Transverse colon (tissue), 4 donors: ENCODE measurements around the gene TUT1. TPM values are rescaled to one million over a fixed set of nuclear protein-coding genes. Genes with fewer than 3 reads are reported as not detected.
"Not testable (repeated sequence)": the region's sequence is repeated elsewhere in the genome, so short reads cannot be mapped to it uniquely, and the experiment has no call there.

Source experiments
- DNase-seq: peaks from one replicate; pipeline ENCODE4 v3.0.0-alpha.2; 2019
- H3K27ac ChIP-seq, 4 donors: fragments of 200-600 bp; sonication (generic); 2 replicates each; pipeline ENCODE4 v1.5.1; 2016 to 2018; ENCODE audit warnings: inconsistent platforms in 4 of 4
- H3K27me3 ChIP-seq: fragments of 200-600 bp; sonication (generic); 2 replicates; pipeline ENCODE4 v1.5.1; 2017; ENCODE audit warnings: inconsistent platforms
- H3K36me3 ChIP-seq, 4 donors: fragments of 200-600 bp; sonication (generic); 2 replicates each; pipeline ENCODE4 v1.5.1; 2017 to 2019; ENCODE audit warnings: inconsistent platforms in 4 of 4
- H3K4me1 ChIP-seq, 4 donors: fragments of 200-600 bp; sonication (generic); 2 replicates each; pipeline ENCODE4 v1.5.1; 2017 to 2020; ENCODE audit warnings: inconsistent platforms in 4 of 4
- H3K4me3 ChIP-seq, 4 donors: fragments of 200-600 bp; sonication (generic); 1 replicate in 1 of 4; 2 replicates in 3 of 4; pipeline versions ENCODE4 v1.5.1 to v1.6.1; 2017 to 2019; ENCODE audit warnings: inconsistent platforms in 4 of 4
- H3K9me3 ChIP-seq, 2 donors: fragments of 200-600 bp; sonication (generic); 2 replicates each; pipeline ENCODE4 v1.5.1; 2017 to 2019; ENCODE audit warnings: inconsistent platforms in 2 of 2
- EP300 ChIP-seq: sonication (generic); formaldehyde crosslinking; IDR thresholded peaks from one replicate; pipeline ENCODE4 v1.6.1; 2017; ENCODE audit warnings: antibody characterized with exemption, low read depth
- POLR2A ChIP-seq: fragments of 450-650 bp; IDR thresholded peaks from one replicate; pipeline ENCODE4 v1.6.1; 2016; ENCODE audit warnings: antibody characterized with exemption, mild to moderate bottlenecking, moderate library complexity
- POLR2AphosphoS5 ChIP-seq, 3 donors: sonication (generic); formaldehyde crosslinking; IDR thresholded peaks; one replicate each; pipeline ENCODE4 v1.6.1; 2016; ENCODE audit warnings: antibody characterized with exemption in 3 of 3
- WGBS, 2 donors: methylation state at CpG; one replicate each; pipeline ENCODE4 v1.1.5; 2018; ENCODE audit warnings: low coverage in 1 of 2; 5-methylcytosine and 5-hydroxymethylcytosine counted together
- in situ Hi-C, 4 donors: fragments of 200-750 bp; cut with MboI; loops; one replicate each; pipeline versions ENCODE4 v1.15.0 to v1.15.1; 2017; ENCODE audit warnings: low sequenced_read_pairs in 3 of 4, low pct_ligation_motif_present in 1 of 4, low pct_unique_long_range_greater_than_20kb in 1 of 4
- intact Hi-C: fragments of 100-400 bp; cut with DNase I; formaldehyde crosslinking; loops from one replicate; pipeline ENCODE4 v1.15.1; 2023; ENCODE audit warnings: low total_unique reads
- total RNA-seq, 4 donors: library from RNA; depleted of rRNA; stranded (reverse); fragments of >200 nt; gene quantifications; one replicate each; pipeline ENCODE4 v1.1.0, GENCODE V29; 2016
- TF ChIP-seq, protein P1 (sequence below), 5 experiments: fragments of 200-600 bp in 3 of 5; fragments of 450-650 bp in 2 of 5; sonication (generic) in 3 of 5; IDR thresholded peaks; 1 replicate in 2 of 5; 2 replicates in 3 of 5; pipeline ENCODE4 v1.5.1; 2016 to 2017; ENCODE audit warnings: antibody characterized with exemption in 5 of 5, inconsistent platforms in 3 of 5, mild to moderate bottlenecking in 2 of 5, moderate library complexity in 1 of 5

The TUT1 gene
- total RNA-seq, 4 donors from 2014 or later, result 6.0 to 12.4 (median 9.8) TPM

DNA sequence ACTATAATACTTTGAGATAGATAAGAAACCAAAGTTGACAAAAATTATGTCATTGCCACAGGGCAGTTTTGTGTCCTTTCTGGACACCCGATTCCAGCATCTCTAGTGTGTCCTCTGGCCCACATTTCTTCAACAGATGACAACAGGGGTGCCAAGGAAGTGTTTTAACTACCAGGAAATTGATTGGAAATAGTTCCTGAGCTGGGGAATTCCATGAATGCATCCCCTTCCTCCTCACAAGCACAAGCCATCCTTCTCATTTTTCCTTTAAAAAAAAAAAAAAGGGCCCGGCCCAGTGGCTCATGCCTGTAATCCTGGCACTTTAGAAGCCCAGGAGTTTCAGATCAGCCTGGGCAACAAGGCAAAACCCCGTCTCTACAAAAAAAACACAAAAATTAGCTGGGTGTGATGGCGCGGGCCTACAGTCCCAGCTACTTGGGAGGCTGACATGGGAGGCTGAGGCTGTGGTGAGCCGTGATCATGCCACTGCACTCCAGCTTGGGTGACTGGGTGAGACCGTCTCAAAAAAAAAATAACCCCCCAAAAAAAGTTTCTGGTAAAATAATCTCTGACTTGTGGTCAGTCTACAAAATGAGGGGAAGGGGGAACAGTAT is 31.3 kb upstream of the TUT1 start:
- Histone ChIP-seq H3K4me1 (peaks cover 12 to 17% (median 14%) of the 10 kb centered on the region in 4 donors), H3K27me3 (no peaks in the 10 kb centered on the region), H3K4me3 (peak overlapping the region in 3 of 4 donors; percentile 52 to 82 (median 54)), H3K9me3 (no peaks in the 10 kb centered on the region), H3K36me3 (peaks cover 0 to 19% (median 5%) of the 10 kb centered on the region in 4 donors), H3K27ac (peak overlapping the region; percentile 88 to 96 (median 90))
- in situ Hi-C loops (no loop called here), intact Hi-C loops (no loop called here)
- no peak for DNase-seq
- 87 to 94% methylated on average over 7 of the region's 7 CpGs for WGBS, 2 donors
- TF ChIP-seq POLR2A (no peak), EP300 (no peak), POLR2AphosphoS5 (IDR thresholded peaks at IDR 0.05) (no peak)
- TF ChIP-seq, protein P1, sequence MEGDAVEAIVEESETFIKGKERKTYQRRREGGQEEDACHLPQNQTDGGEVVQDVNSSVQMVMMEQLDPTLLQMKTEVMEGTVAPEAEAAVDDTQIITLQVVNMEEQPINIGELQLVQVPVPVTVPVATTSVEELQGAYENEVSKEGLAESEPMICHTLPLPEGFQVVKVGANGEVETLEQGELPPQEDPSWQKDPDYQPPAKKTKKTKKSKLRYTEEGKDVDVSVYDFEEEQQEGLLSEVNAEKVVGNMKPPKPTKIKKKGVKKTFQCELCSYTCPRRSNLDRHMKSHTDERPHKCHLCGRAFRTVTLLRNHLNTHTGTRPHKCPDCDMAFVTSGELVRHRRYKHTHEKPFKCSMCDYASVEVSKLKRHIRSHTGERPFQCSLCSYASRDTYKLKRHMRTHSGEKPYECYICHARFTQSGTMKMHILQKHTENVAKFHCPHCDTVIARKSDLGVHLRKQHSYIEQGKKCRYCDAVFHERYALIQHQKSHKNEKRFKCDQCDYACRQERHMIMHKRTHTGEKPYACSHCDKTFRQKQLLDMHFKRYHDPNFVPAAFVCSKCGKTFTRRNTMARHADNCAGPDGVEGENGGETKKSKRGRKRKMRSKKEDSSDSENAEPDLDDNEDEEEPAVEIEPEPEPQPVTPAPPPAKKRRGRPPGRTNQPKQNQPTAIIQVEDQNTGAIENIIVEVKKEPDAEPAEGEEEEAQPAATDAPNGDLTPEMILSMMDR (IDR thresholded peaks at IDR 0.05), result no peak

DNA sequence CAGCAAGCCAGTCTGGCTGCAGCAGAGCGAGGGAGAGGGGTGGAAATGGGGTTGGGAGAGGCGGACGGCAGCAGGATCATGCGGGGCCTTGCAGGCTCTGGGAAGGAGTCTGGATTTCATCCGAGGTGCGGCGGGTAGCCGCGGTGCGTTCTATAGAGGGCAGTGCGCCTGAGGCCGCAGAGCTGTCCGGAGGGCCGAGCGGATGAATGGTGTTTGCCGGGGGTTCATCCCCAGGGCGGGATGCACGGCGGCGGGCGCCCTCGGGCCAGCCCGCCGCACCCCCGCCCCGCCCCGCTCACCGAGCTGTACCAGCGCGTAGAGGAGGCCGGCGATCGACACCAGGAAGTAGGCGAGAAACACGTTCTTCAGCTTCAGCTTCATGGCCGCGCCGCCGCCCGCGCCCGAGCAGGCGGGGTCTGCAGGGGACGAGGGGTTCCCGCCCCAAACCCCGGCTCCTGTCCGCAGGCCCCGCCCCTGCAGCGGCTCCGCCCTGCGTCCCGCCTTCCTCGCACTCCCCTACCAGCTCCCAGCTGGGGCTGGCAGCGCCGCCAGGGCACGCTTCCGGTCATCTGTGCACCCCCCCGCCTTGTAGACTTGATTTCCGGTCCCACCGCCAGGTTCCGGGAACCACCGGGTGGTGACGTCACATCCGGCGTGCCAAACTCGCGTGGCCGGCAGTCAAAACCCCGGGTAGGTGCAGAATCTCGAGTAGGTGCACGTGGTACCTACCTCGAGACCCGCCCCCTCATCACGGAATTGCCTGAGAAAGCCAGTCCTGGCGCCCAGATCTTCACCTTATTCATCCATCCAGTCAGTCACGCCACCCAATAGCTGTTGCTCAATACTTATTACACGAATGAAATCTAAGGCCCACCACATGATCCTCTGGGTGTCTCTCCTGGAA is 30.5 kb upstream of the TUT1 start, which contains the start of gene B3GAT3:
Gene B3GAT3 (minus strand): TSS at position 420 of the 904 bp plus-strand sequence. CDS start 39 bp downstream, at position 381.
- 0 to 1% methylated on average over 4 to 46 of the region's 77 CpGs for WGBS, 2 donors
- peak within 1 kb of the TSS; percentile 88 to 96 (median 90) for H3K27ac ChIP-seq
- in situ Hi-C loops, result no loop called here
- peak within 1 kb of the TSS; percentile 52 to 82 (median 59) for H3K4me3 ChIP-seq
- peaks cover 0 to 12% (median 5%) of the 10 kb centered on the region in 4 donors for H3K36me3 ChIP-seq
- H3K27me3 ChIP-seq, result no peaks in the 10 kb centered on the region
- TF ChIP-seq EP300 (peak; percentile 91), POLR2A (peak; percentile 84), POLR2AphosphoS5 (IDR thresholded peaks at IDR 0.05) (peak; percentile 88 to 95 (median 93))
- TF ChIP-seq, protein P1 (IDR thresholded peaks at IDR 0.05), result peak in 1 of 5 experiments; percentile 50
- DNase-seq, result peak; percentile 99
- peaks cover 12 to 17% (median 14%) of the 10 kb centered on the region in 4 donors for H3K4me1 ChIP-seq
- intact Hi-C loops, result no loop called here
- H3K9me3 ChIP-seq, result no peaks in the 10 kb centered on the region

DNA sequence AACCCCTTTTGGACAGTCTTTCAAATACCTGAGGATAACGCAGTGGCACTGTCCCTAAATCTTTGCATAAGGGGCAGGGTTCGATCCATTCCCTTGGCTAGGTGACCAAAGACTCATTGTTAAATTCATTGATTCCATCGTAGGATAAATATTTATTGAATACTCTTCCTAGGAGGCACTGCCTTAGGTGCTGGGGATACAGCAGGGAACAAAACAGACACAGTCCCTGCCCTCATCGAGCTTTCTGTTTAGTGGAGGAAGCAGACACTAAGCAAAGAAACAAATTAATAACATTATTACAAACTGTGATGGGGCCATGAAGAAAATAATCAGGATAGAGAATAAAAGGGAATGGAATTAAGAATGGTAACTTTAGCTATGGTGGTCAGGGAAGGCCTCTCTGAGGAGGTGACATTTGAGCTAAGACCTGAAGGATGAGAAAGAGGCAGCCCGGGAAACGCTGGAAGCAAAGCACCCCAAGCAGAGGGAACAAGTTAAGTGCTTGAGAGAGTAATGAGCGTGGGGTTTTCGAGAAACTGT is 29.8 kb upstream of the TUT1 start:
- Histone ChIP-seq H3K9me3 (no peaks in the 10 kb centered on the region), H3K27ac (peak overlapping the region; percentile 88 to 96 (median 90)), H3K36me3 (peaks cover 0 to 5% (median 2%) of the 10 kb centered on the region in 4 donors), H3K4me1 (peaks cover 12 to 17% (median 14%) of the 10 kb centered on the region in 4 donors), H3K4me3 (peak overlapping the region; percentile 52 to 82 (median 59)), H3K27me3 (no peaks in the 10 kb centered on the region)
- in situ Hi-C loops (no loop called here), intact Hi-C loops (no loop called here)
- WGBS, 2 donors, result 13 to 27% methylated on average over 6 to 8 of the region's 8 CpGs
- no peak for DNase-seq
- TF ChIP-seq POLR2A (no peak), POLR2AphosphoS5 (IDR thresholded peaks at IDR 0.05) (no peak)
- TF ChIP-seq, protein P1 (IDR thresholded peaks at IDR 0.05), result no peak

DNA sequence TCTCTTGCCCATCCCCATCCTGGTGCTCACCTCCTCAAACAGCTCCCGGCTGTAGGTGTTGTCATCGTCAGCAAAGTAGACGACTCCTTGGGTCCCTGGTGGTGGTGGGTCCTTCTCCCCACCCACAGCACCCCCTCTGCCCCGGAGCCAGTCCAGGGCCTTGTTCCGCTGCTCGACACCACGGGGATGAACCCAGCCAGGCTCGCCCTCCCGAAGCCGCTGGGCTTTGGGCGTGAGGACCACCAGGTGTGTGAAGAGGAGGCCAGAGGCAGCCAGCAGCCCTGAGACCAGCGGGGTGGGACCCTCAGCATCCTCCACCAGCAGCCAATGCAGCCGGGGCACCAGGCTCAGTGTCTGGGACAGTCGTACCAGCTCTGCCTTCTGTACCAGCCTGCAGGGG is 25.6 kb upstream of the TUT1 start:
- H3K27ac ChIP-seq, intact Hi-C loops, H3K27me3 ChIP-seq, in situ Hi-C loops, DNase-seq, H3K4me3 ChIP-seq, H3K9me3 ChIP-seq, H3K36me3 ChIP-seq: not testable (repeated sequence)
- WGBS, 2 donors, result 96% methylated on average over 14 of the region's 14 CpGs; no CpG with 5 or more reads in 1 of the 2 donors
- peaks cover 16 to 28% (median 20%) of the 10 kb centered on the region in 4 donors for H3K4me1 ChIP-seq
